Kidney epithelial cell (primary cell): ENCODE data around the gene KRTAP4-5. TPM values are rescaled to one million over a fixed set of nuclear protein-coding genes. Genes with fewer than 3 reads are reported as not detected.
"Not testable (repeated sequence)": the region's sequence is repeated elsewhere in the genome, so short reads cannot be mapped to it uniquely, and the experiment has no call there.

Source experiments
- DNase-seq: peaks from one replicate; pipeline ENCODE4 v3.0.0-alpha.2; 2010; ENCODE audit warnings: low read depth
- H3K27me3 ChIP-seq: 2 replicates; pipeline ENCODE4 v1.6.0; 2011; ENCODE audit warnings: low read length; ENCODE audit not compliant: control insufficient read depth, insufficient read depth
- H3K36me3 ChIP-seq: 2 replicates; pipeline ENCODE4 v1.5.1; 2011; ENCODE audit warnings: low read length; ENCODE audit not compliant: control insufficient read depth, insufficient read depth
- H3K4me3 ChIP-seq: 2 replicates; pipeline ENCODE4 v1.5.1; 2011; ENCODE audit warnings: low read depth, mild to moderate bottlenecking, control low read depth, low read length
- total RNA-seq: library from RNA; depleted of rRNA; stranded (reverse); fragments of >200 nt; gene quantifications from 2 replicates; pipeline ENCODE4 v1.2.3, GENCODE V29; 2015
- TF ChIP-seq, protein P1 (sequence below): IDR thresholded peaks from 2 replicates; pipeline ENCODE4 v1.5.1; 2011; ENCODE audit warnings: mild to moderate bottlenecking, moderate library complexity, low read length, control low read depth, inconsistent platforms; ENCODE audit not compliant: insufficient read depth, poor library complexity, severe bottlenecking

The KRTAP4-5 gene
- total RNA-seq, 1 donor from 2014 or later: not detected

DNA sequence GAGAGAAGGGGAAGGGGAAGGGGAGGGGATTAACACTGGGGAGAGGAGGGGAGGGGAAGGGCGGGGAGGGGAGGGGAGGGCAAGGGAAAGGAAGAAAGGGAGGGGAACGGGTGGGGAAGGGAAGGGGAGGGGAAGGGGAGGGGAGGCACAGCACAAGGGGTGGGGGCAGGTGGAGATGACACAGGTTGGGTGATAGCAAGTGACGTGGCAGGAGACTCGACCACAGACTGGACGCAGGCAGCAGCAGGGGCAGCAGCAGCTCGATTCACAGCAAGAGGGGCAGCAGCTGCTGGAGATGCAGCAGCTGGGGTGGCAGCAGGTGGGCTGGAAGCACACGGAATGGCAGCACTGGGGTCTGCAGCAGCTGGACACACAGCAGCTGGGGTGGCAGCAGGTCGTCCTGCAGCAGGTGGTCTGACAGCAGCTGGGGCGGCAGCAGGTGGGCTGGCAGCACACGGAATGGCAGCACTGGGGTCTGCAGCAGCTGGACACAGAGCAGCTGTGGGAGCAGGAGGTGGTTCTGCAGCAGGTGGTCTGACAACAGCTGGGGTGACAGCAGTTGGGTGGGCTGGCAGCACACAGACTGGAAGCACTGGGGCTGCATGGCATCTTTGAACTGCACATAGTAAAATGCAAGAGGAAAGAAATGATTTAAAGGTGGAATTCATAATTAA lies 47.9 kb downstream of the KRTAP4-5 start, which contains the start of gene KRTAP4-16:
Gene KRTAP4-16, minus strand, starts transcription at position 624 of the 674 bp plus-strand sequence. Its CDS starts 0 bp downstream, at position 624.
- H3K27me3 ChIP-seq: no peaks in the 10 kb centered on the region
- no peak within 1 kb of the TSS for H3K4me3 ChIP-seq
- H3K36me3 ChIP-seq: no peaks in the 10 kb centered on the region
- no peak for DNase-seq
- TF ChIP-seq, protein P1, sequence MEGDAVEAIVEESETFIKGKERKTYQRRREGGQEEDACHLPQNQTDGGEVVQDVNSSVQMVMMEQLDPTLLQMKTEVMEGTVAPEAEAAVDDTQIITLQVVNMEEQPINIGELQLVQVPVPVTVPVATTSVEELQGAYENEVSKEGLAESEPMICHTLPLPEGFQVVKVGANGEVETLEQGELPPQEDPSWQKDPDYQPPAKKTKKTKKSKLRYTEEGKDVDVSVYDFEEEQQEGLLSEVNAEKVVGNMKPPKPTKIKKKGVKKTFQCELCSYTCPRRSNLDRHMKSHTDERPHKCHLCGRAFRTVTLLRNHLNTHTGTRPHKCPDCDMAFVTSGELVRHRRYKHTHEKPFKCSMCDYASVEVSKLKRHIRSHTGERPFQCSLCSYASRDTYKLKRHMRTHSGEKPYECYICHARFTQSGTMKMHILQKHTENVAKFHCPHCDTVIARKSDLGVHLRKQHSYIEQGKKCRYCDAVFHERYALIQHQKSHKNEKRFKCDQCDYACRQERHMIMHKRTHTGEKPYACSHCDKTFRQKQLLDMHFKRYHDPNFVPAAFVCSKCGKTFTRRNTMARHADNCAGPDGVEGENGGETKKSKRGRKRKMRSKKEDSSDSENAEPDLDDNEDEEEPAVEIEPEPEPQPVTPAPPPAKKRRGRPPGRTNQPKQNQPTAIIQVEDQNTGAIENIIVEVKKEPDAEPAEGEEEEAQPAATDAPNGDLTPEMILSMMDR: no peak

DNA sequence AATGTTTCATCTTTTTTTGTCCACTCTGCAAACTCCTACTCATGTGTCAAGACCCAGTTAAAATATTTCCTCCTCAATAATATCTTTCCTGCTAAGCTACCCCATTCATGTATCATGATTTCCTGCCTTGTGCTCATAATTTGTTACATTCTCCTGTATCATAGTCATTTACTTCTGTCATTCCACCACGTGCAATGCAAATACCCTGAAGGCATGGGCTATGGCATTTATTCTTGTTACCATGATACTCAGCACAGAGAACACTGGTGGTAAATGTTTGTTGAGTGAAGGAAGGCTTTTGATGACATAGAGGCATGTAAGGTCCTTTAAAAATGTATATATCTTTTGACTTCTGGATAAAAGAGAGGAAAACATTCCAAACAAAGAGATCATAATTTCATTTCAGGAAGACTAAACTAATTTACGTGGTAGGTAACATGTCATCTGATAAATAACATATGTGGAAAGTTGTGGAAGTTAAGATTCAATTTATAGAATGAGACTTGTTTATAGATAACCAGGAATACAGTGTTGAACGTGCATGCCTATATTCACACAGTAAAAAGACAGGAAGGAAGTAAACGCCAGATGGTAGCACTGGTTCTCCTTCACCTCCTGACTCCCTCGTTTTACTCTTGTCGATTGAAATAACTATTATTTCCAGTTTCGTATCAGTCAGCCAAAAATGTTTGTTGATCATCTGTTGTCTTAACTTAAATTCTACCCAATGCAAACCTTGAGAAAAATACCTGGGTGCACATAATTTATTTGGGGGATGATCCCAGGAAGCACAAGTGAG lies 49.7 kb downstream of the KRTAP4-5 start:
- not testable (repeated sequence) for DNase-seq, H3K27me3 ChIP-seq, H3K4me3 ChIP-seq, H3K36me3 ChIP-seq

Other genes with a start within 250 kb of the KRTAP4-5 start
- 24.2 and 25.9 TPM in 2 replicates for gene KRT23, start 212.2 kb downstream of the KRTAP4-5 start, total RNA-seq
- not detected in 2 replicates for gene KRT39, start 182.9 kb downstream of the KRTAP4-5 start, total RNA-seq
- gene KRT40, start 165.5 kb downstream of the KRTAP4-5 start, total RNA-seq: not detected in 2 replicates
- gene KRTAP3-3, start 155.7 kb downstream of the KRTAP4-5 start, total RNA-seq: not detected in 2 replicates
- gene KRTAP3-2, start 149.9 kb downstream of the KRTAP4-5 start, total RNA-seq: not detected in 2 replicates
- gene KRTAP3-1, start 140.7 kb downstream of the KRTAP4-5 start, total RNA-seq: not detected in 2 replicates
- gene KRTAP1-5, start 122.6 kb downstream of the KRTAP4-5 start, total RNA-seq: not detected in 2 replicates
- gene KRTAP1-4, start 119.6 kb downstream of the KRTAP4-5 start, total RNA-seq: not detected in 2 replicates
- gene KRTAP1-3, start 115.0 kb downstream of the KRTAP4-5 start, total RNA-seq: not detected in 2 replicates
- not detected in 2 replicates for gene KRTAP1-1, start 108.4 kb downstream of the KRTAP4-5 start, total RNA-seq
- gene KRTAP2-1, start 102.5 kb downstream of the KRTAP4-5 start, total RNA-seq: not detected in 2 replicates
- not detected in 2 replicates for gene KRTAP2-2, start 94.6 kb downstream of the KRTAP4-5 start, total RNA-seq
- gene KRTAP2-3, start 89.7 kb downstream of the KRTAP4-5 start, total RNA-seq: 4.3 and 5.2 TPM in 2 replicates
- gene KRTAP2-4, start 83.9 kb downstream of the KRTAP4-5 start, total RNA-seq: not detected in 2 replicates
- not detected in 2 replicates for gene KRTAP4-7, start 65.7 kb downstream of the KRTAP4-5 start, total RNA-seq
- not detected in 2 replicates for gene KRTAP4-8, start 51.7 kb downstream of the KRTAP4-5 start, total RNA-seq
- not detected in 2 replicates for gene KRTAP4-16, start 47.6 kb downstream of the KRTAP4-5 start, total RNA-seq
- gene KRTAP4-9, start 44.4 kb downstream of the KRTAP4-5 start, total RNA-seq: not detected in 2 replicates
- not detected in 2 replicates for gene KRTAP4-11, start 31.5 kb downstream of the KRTAP4-5 start, total RNA-seq
- not detected in 2 replicates for gene KRTAP4-12, start 25.6 kb downstream of the KRTAP4-5 start, total RNA-seq
- gene KRTAP4-6, start 9.3 kb downstream of the KRTAP4-5 start, total RNA-seq: not detected in 2 replicates
- not detected in 2 replicates for gene KRTAP4-4, start 10.9 kb upstream of the KRTAP4-5 start, total RNA-seq
- gene KRTAP4-3, start 18.4 kb upstream of the KRTAP4-5 start, total RNA-seq: not detected in 2 replicates
- not detected in 2 replicates for gene KRTAP4-2, start 28.4 kb upstream of the KRTAP4-5 start, total RNA-seq
- not detected in 2 replicates for gene KRTAP4-1, start 35.1 kb upstream of the KRTAP4-5 start, total RNA-seq
- not detected in 2 replicates for gene KRTAP9-1, start 40.1 kb upstream of the KRTAP4-5 start, total RNA-seq
- gene KRTAP9-2, start 76.8 kb upstream of the KRTAP4-5 start, total RNA-seq: not detected in 2 replicates
- gene KRTAP9-3, start 82.6 kb upstream of the KRTAP4-5 start, total RNA-seq: not detected in 2 replicates
- gene KRTAP9-8, start 88.2 kb upstream of the KRTAP4-5 start, total RNA-seq: not detected in 2 replicates
- gene KRTAP9-4, start 99.9 kb upstream of the KRTAP4-5 start, total RNA-seq: not detected in 2 replicates
- gene KRTAP9-9, start 105.6 kb upstream of the KRTAP4-5 start, total RNA-seq: not detected in 2 replicates
- not detected in 2 replicates for gene KRTAP9-6, start 115.6 kb upstream of the KRTAP4-5 start, total RNA-seq
- gene KRTAP9-7, start 125.9 kb upstream of the KRTAP4-5 start, total RNA-seq: not detected in 2 replicates
- gene KRTAP29-1, start 153.0 kb upstream of the KRTAP4-5 start, total RNA-seq: not detected in 2 replicates
- gene KRTAP16-1, start 159.5 kb upstream of the KRTAP4-5 start, total RNA-seq: not detected in 2 replicates
- not detected in 2 replicates for gene KRTAP17-1, start 165.9 kb upstream of the KRTAP4-5 start, total RNA-seq
- not detected in 2 replicates for gene KRT33A, start 201.0 kb upstream of the KRTAP4-5 start, total RNA-seq
- gene KRT33B, start 220.0 kb upstream of the KRTAP4-5 start, total RNA-seq: 0.17 TPM in 1 of 2 replicates, not detected in the other
- 2.5 and 5.5 TPM in 2 replicates for gene KRT34, start 232.5 kb upstream of the KRTAP4-5 start, total RNA-seq
- gene KRT31, start 247.8 kb upstream of the KRTAP4-5 start, total RNA-seq: not detected in 2 replicates